Thyroid gland (tissue), 4 donors: ENCODE results near the gene EYS.

Source experiments
- CTCF ChIP-seq, 6 experiments: fragments of 200-600 bp in 3 of 6; fragments of 450-650 bp in 3 of 6; sonication (generic) in 3 of 6; IDR thresholded peaks; one replicate each; pipeline ENCODE4 v1.5.1; 2016 to 2019; ENCODE audit warnings: antibody characterized with exemption in 6 of 6, mild to moderate bottlenecking in 2 of 6, inconsistent platforms in 1 of 6, moderate library complexity in 1 of 6
- POLR2A ChIP-seq, 2 donors: fragments of 450-650 bp; IDR thresholded peaks; one replicate each; pipeline ENCODE4 v1.6.1; 2017; ENCODE audit warnings: antibody characterized with exemption in 2 of 2, mild to moderate bottlenecking in 2 of 2, moderate library complexity in 1 of 2

- TF ChIP-seq CTCF (IDR thresholded peaks at IDR 0.05) (no peak), POLR2A (IDR thresholded peaks at IDR 0.05) (no peak)
Observed at GRCh38 chr6:64046746-64047208, 1660.2 kb downstream of the EYS start.
